ENCODE results near the gene RGL1. TPM values are rescaled to one million over a fixed set of nuclear protein-coding genes. Genes with fewer than 3 reads are reported as not detected.

Gene RGL1
- total RNA-seq, 1 donor from 2014 or later = 3.2 TPM

- Histone ChIP-seq H3K36me3 (ENCODE audit: control insufficient read depth, insufficient read depth, low read length) (no peaks in the 10 kb centered on the region), H3K4me3 (ENCODE audit: low read depth, low read length) (no peak overlapping the region), H3K27me3 (ENCODE audit: control insufficient read depth, insufficient read depth, low read length) (no peaks in the 10 kb centered on the region)
- no peak for TF ChIP-seq CTCF (IDR thresholded peaks at IDR 0.05; ENCODE audit: insufficient read depth, low read length, poor library complexity, severe bottlenecking)
- DNase-seq (ENCODE audit: low read depth) = no peak
Measured at GRCh38 chr1:183947988-183948387, 143.1 kb downstream of the RGL1 start.

GRCh38 chr1:183952101-183952500, 147.2 kb downstream of the RGL1 start:
- no peak for DNase-seq (ENCODE audit: low read depth)
- H3K36me3 ChIP-seq (ENCODE audit: control insufficient read depth, insufficient read depth, low read length) = no peaks in the 10 kb centered on the region
- H3K27me3 ChIP-seq (ENCODE audit: control insufficient read depth, insufficient read depth, low read length) = no peaks in the 10 kb centered on the region
- TF ChIP-seq CTCF (IDR thresholded peaks at IDR 0.05; ENCODE audit: insufficient read depth, low read length, poor library complexity, severe bottlenecking) = no peak
- H3K4me3 ChIP-seq (ENCODE audit: low read depth, low read length) = no peak overlapping the region

- no peak overlapping the region for H3K4me3 ChIP-seq (ENCODE audit: low read depth, low read length)
- H3K27me3 ChIP-seq (ENCODE audit: control insufficient read depth, insufficient read depth, low read length) = no peaks in the 10 kb centered on the region
- no peak for DNase-seq (ENCODE audit: low read depth)
- no peak for TF ChIP-seq CTCF (IDR thresholded peaks at IDR 0.05; ENCODE audit: insufficient read depth, low read length, poor library complexity, severe bottlenecking)
- no peaks in the 10 kb centered on the region for H3K36me3 ChIP-seq (ENCODE audit: control insufficient read depth, insufficient read depth, low read length)
Measured at GRCh38 chr1:183953031-183953430, 148.1 kb downstream of the RGL1 start.

- H3K27me3 ChIP-seq (ENCODE audit: control insufficient read depth, insufficient read depth, low read length) = no peaks in the 10 kb centered on the region
- no peak for TF ChIP-seq CTCF (IDR thresholded peaks at IDR 0.05; ENCODE audit: insufficient read depth, low read length, poor library complexity, severe bottlenecking)
- no peak overlapping the region for H3K4me3 ChIP-seq (ENCODE audit: low read depth, low read length)
- DNase-seq (ENCODE audit: low read depth) = no peak
- H3K36me3 ChIP-seq (ENCODE audit: control insufficient read depth, insufficient read depth, low read length) = no peaks in the 10 kb centered on the region
Measured at GRCh38 chr1:183954496-183954895, 149.6 kb downstream of the RGL1 start.

- peak; percentile 59 for DNase-seq (ENCODE audit: low read depth)
- Histone ChIP-seq H3K27me3 (ENCODE audit: control insufficient read depth, insufficient read depth, low read length) (no peaks in the 10 kb centered on the region), H3K4me3 (ENCODE audit: low read depth, low read length) (no peak overlapping the region), H3K36me3 (ENCODE audit: control insufficient read depth, insufficient read depth, low read length) (no peaks in the 10 kb centered on the region)
- peak; percentile 26 for TF ChIP-seq CTCF (IDR thresholded peaks at IDR 0.05; ENCODE audit: insufficient read depth, low read length, poor library complexity, severe bottlenecking)
Measured at GRCh38 chr1:183956559-183957188, 151.8 kb downstream of the RGL1 start.

- Histone ChIP-seq H3K4me3 (ENCODE audit: low read depth, low read length) (no peak overlapping the region), H3K36me3 (ENCODE audit: control insufficient read depth, insufficient read depth, low read length) (no peaks in the 10 kb centered on the region), H3K27me3 (ENCODE audit: control insufficient read depth, insufficient read depth, low read length) (no peaks in the 10 kb centered on the region)
- no peak for DNase-seq (ENCODE audit: low read depth)
- no peak for TF ChIP-seq CTCF (IDR thresholded peaks at IDR 0.05; ENCODE audit: insufficient read depth, low read length, poor library complexity, severe bottlenecking)
Measured at GRCh38 chr1:183957216-183957830, 152.4 kb downstream of the RGL1 start.
